Activated T-cell treated with anti-CD3 and anti-CD28 coated beads for 48 hours (primary cell): ENCODE results near the gene OR2M7.
"Not testable (repeated sequence)": the region's sequence is repeated elsewhere in the genome, so short reads cannot be mapped to it uniquely, and the experiment has no call there.

Experiments
- DNase-seq: peaks from one replicate; pipeline ENCODE4 v3.0.0-alpha.2; 2020; ENCODE audit warnings: low read depth

OR2M7 gene

GRCh38 chr1:248324468-248324867 lies at the start of gene OR2M7:
TSS of gene OR2M7 (minus strand) at chr1:248324568. CDS start at chr1:248324568, 0 bp downstream.
- no peak for DNase-seq

- DNase-seq, result no peak
These were observed 49.4 kb upstream of the OR2M7 start for GRCh38 chr1:248373761-248374160.

GRCh38 chr1:248372394-248372793 lies 48.0 kb upstream of the OR2M7 start:
- DNase-seq, result no peak

- DNase-seq, result no peak
These were observed 42.2 kb upstream of the OR2M7 start for GRCh38 chr1:248366609-248367008.

- no peak for DNase-seq
These were observed 36.9 kb upstream of the OR2M7 start, which contains the start of gene OR2T4 for GRCh38 chr1:248361121-248361715. TSS of gene OR2T4 (plus strand) at chr1:248361665. CDS start at chr1:248361665, 0 bp downstream.

- no peak for DNase-seq
These were observed 35.0 kb upstream of the OR2M7 start for GRCh38 chr1:248359415-248359814.

GRCh38 chr1:248348475-248348874 lies 24.1 kb upstream of the OR2M7 start, which contains the start of gene OR14C36:
TSS of gene OR14C36 (plus strand) at chr1:248348775. CDS start at chr1:248348775, 0 bp downstream.
- no peak for DNase-seq

GRCh38 chr1:248343451-248343850 lies 19.1 kb upstream of the OR2M7 start:
- DNase-seq, result no peak

- DNase-seq, result no peak
These were observed 7.6 kb downstream of the OR2M7 start for GRCh38 chr1:248316796-248317195.

- DNase-seq, result not testable (repeated sequence)
These were observed 17.6 kb downstream of the OR2M7 start for GRCh38 chr1:248306740-248307139.

- no peak for DNase-seq
These were observed 18.3 kb downstream of the OR2M7 start for GRCh38 chr1:248306103-248306502.

GRCh38 chr1:248305672-248306071 lies 18.7 kb downstream of the OR2M7 start:
- not testable (repeated sequence) for DNase-seq

GRCh38 chr1:248303324-248303723 lies 21.0 kb downstream of the OR2M7 start, which contains the start of gene OR2T12:
TSS of gene OR2T12 (minus strand) at chr1:248303424. CDS start at chr1:248295578, 7,846 bp downstream.
- no peak for DNase-seq

GRCh38 chr1:248288391-248288790 lies 36.0 kb downstream of the OR2M7 start:
- no peak for DNase-seq

- DNase-seq, result no peak
These were observed 46.5 kb downstream of the OR2M7 start, which contains the start of gene OR2T33 for GRCh38 chr1:248277876-248278275. TSS of gene OR2T33 (minus strand) at chr1:248277976. CDS start at chr1:248273814, 4,162 bp downstream.
